ENCODE results near the gene PODXL2.

The PODXL2 gene

GRCh38 chr3:127658234-127658633 lies 29.2 kb downstream of the PODXL2 start:
- DNase-seq (ENCODE audit: low spot score): no peak

GRCh38 chr3:127660621-127661251 lies 31.8 kb downstream of the PODXL2 start:
- DNase-seq (ENCODE audit: low spot score): no peak

- DNase-seq (ENCODE audit: low spot score): no peak
Observed at GRCh38 chr3:127661600-127661999, 32.6 kb downstream of the PODXL2 start.

DNA sequence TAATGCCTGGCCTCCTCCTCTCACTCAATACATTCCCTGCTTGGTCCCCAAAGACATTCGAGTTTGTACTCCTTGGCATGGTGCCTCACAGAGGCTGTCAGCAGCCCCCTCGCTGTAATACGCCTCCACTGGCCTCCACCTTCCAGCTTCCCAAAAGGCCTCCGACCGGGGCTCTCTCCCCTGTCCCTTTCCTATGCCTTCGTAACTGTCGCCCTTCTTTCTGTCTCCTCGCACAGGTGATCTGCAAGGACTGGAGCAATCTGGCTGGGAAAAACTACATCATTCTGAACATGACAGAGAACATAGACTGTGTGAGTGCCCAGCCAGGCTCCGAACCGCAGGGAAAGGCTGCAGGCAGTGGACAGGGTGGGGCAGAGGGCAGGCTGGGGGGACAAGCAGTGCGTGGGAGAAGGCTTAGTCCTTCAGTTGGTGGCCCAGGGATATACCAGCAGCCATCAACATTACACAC lies 33.0 kb downstream of the PODXL2 start:
- no peak for DNase-seq (ENCODE audit: low spot score)

- no peak for DNase-seq (ENCODE audit: low spot score)
Observed at GRCh38 chr3:127663151-127663550, 34.2 kb downstream of the PODXL2 start.

DNA sequence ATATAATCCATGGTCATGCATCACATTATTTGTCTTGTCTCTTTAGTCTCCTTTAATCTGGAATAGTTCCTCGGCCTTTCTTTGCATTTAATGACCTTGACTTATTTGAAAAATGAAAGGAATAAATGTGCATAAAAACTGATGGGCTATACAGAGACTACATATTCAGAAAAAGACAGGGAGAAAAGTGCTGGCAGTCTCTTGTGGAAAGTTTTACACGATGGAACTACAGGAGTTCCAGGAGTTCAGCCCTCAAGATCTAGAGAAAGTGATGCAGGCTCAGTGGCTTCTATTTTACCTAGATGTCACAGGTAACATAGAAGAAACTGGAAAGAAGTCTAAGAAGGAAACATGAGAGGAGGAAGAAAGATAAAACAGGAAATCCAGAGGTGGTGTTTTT lies 36.2 kb downstream of the PODXL2 start:
- DNase-seq (ENCODE audit: low spot score): no peak

GRCh38 chr3:127665586-127665985 lies 36.6 kb downstream of the PODXL2 start:
- no peak for DNase-seq (ENCODE audit: low spot score)

DNA sequence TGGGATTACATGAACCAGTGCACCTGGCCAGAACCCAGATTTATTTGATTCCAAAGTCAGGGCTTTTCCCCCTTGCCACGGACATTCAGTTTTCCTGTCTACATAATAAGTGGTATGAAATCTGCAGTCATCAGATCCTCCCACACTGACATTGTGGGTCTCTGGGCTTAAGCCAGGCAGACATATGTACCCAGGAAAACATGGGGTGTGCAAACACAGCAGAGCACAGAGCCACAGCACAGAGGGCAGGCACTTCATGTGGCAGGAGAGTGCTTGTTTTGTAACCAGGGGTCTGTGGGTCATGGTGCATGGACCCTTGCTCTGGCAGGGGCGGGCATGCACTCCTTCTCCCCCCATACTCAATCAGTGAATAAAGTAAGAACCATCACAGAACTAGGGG lies 37.7 kb downstream of the PODXL2 start:
- DNase-seq (ENCODE audit: low spot score): no peak

- no peak for DNase-seq (ENCODE audit: low spot score)
Observed at GRCh38 chr3:127667119-127667681, 38.2 kb downstream of the PODXL2 start.

GRCh38 chr3:127668906-127669305 lies 39.9 kb downstream of the PODXL2 start:
- DNase-seq (ENCODE audit: low spot score): no peak

DNA sequence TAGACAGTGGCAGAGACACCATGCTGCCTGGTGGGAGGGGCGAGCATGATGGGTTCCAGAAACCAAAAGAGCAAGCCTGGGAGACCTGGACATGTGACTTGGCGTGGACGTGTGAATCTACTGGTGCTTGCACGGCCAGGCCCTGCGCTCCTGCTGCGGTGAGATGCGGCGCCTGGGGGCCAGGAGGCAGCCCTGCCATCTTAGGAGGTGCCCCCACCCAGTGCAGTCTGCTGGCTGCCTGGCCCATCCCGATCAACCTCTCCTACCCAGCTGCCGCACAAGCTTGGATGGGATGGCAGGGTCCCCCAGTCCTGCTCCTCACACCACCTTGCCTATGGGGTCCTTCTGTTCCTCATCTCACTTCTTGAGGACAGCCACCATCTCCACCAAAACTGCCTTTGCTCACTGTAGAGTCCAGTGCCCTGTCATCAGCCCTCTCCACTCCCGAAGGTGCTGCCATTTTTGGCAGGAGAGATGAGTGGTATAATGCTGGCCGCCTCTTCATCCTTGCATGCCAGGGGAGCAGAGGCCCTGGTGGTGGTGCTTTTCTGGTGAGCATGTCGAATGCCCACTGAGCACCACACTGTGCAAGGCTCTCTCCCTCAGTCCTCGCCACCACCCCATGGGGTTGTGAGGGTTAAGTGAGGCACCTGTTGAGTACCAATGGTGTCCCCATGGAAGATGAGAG lies 40.7 kb downstream of the PODXL2 start:
- DNase-seq (ENCODE audit: low spot score): no peak

DNA sequence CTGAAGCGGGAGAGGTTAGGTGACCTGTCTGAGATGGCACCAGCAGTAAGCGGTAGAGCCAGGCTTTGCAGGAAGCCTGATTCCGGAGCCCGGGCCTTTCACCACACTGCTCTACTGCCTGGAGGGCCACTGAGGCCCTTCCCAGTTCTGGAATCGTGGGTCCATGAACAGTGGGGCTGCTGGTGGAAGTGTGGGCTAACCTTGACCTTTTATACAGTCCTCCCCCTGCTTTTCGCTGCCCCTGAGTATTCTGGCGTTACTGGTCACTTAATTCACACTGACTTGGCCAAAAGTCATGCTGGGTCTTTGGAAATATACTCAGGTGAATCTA lies 41.2 kb downstream of the PODXL2 start:
- DNase-seq (ENCODE audit: low spot score): no peak

DNA sequence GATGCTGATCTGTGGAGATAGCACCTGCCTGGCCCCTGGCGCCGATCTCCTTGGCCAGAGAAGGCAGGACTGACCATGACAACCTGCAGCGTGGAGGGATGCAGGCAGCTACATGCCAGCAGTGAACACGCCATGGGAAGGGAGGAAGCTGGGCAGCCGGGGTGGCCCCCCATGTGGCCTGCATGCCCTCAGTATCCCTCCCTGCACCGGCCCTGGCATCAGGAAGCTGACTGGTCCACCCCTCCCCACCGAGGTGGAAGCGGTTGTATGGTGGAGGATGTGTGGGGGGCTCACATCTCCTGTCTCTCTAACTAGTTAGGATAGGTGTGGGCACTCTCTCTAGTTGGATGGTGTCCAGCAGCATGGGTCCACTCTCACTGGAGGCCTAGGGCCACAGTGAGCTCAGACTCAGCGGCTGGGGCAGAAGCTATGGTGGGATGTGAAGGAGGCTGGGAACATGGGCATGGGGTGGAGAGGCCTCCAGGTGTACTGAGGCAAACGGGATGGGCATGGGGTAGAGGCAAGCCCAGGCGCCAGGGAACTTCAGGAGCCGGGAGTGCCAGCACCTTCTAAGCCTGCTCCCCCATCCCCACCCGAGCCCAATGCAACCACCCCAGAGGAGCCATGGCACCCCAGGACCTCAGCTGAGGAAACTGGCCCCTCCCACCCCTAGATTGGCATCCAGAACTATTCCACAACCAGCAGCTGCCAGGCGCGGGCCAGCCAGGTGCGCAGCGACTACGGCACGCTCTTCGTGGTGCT lies 42.0 kb downstream of the PODXL2 start:
- no peak for DNase-seq (ENCODE audit: low spot score)

- peak; percentile 22 for DNase-seq (ENCODE audit: low spot score)
Observed at GRCh38 chr3:127671523-127672428, 42.8 kb downstream of the PODXL2 start.

DNA sequence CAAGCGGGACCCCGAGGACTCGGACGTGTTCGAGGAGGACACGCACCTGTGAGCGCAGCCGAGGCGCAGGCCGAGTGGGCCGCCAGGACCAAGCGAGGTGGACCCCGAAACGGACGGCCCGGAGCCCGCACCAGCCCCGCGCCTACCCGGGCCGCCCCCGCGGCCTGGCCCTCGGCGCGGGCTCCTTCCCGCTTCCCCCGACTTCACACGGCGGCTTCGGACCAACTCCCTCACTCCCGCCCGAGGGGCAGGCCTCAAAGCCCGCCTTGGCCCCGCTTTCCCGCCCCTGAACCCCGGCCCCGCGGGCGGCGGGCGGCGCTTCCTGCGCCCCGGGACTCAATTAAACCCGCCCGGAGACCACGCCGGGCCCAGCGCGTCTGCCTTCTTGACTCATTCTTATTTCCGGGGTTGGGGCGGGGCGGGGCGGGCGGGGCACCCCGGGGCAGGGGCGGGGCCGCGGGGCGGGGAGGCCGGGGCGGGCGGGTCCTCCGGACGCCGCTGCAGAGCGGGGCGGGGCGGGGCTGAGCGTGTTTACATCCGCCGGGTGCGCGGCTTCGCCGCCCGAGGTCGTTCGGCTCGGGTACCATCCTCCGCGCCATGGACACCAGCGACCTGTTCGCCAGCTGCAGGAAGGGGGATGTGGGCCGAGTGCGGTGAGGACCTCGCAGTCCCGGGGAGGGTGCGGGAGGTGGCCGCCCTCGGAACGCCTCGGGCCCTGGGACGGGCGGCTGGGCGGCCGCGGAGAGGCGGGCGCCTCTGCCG lies 43.6 kb downstream of the PODXL2 start, which contains the start of gene ABTB1:
Gene ABTB1, plus strand, starts transcription at position 524 of the 762 bp plus-strand sequence. Its CDS starts 74 bp downstream, at position 598.
- peak; percentile 82 for DNase-seq (ENCODE audit: low spot score)

GRCh38 chr3:127673191-127674100 lies 44.5 kb downstream of the PODXL2 start:
- DNase-seq (ENCODE audit: low spot score): peak; percentile 68

DNA sequence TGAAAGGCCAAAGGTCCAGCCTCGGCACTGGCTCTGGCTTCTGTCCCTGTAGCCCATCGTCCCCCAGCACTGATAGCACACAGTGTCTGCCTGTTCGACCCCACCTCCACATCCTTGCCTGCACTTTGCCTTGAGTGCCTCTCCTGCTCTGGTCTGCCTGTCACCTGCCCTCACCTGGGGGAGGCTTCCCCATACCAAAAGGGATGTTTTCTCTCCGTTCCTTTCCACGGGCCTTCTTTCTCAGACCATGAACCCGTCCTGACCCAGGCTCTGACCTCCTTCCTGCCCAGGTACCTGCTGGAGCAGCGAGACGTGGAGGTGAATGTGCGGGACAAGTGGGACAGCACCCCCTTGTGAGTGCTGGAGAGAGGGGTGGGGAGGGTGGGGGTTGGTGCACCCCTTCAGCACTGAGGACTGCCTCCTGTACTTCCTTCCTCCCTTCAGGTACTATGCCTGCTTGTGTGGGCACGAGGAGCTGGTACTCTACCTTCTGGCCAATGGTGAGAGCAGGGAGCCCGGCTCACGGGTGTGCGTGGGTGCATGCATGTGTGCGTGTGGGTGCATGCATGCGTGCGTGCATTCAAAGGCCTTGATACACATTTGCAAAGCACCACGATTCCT lies 45.2 kb downstream of the PODXL2 start:
- no peak for DNase-seq (ENCODE audit: low spot score)

- no peak for DNase-seq (ENCODE audit: low spot score)
Observed at GRCh38 chr3:127674790-127675189, 45.8 kb downstream of the PODXL2 start.

- no peak for DNase-seq (ENCODE audit: low spot score)
Observed at GRCh38 chr3:127675651-127676391, 46.8 kb downstream of the PODXL2 start.

Data from RKO (cell line).